GM18520 (cell line): ENCODE data around the gene RFX4.
"Not testable (repeated sequence)": the region's sequence is repeated elsewhere in the genome, so short reads cannot be mapped to it uniquely, and the experiment has no call there.

Source experiments
- ATAC-seq: cut with Tn5 transposase; IDR thresholded peaks from one replicate; pipeline ENCODE4 v1.9.1; 2021; ENCODE audit not compliant: unreplicated experiment

Gene RFX4

DNA sequence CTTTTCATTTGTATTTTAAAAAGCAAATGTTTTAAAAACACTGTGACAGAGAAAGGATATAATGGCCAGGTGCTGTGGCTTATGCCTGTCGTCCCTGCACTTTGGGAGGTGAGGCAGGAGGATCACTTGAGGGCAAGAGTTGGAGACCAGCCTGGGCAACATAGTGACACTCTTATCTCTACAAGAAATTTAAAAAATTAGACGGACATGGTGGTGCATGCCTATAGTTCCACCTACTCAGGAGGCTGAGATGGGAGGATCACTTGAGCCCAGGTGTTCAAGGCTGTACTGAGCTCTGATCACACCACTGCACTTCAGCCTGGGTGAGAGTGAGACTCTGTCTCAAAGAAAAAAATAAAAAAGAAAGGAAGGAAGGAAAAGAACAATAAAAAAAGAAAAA lies 7.8 kb downstream of the RFX4 start:
- ATAC-seq = no peak

DNA sequence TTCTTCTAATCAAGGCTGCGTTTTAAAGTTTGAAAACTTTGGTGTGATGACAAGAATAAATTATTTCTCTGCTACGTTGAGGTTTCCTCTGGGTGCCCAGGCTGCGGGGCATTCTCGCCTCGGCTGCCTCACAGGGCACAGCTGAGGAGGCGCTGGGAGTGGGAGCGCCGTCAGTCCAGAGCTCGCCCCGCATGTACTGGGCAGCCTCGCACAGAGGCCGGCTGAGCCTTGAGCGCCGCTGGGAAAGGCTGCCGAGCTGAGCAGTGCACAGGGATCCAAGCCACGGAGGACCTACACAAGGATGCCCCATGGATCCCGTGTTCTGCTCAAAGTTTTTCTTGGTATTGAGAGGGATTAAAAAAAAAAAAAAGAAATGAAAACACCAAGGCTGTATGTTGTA lies 11.6 kb downstream of the RFX4 start:
- no peak for ATAC-seq

DNA sequence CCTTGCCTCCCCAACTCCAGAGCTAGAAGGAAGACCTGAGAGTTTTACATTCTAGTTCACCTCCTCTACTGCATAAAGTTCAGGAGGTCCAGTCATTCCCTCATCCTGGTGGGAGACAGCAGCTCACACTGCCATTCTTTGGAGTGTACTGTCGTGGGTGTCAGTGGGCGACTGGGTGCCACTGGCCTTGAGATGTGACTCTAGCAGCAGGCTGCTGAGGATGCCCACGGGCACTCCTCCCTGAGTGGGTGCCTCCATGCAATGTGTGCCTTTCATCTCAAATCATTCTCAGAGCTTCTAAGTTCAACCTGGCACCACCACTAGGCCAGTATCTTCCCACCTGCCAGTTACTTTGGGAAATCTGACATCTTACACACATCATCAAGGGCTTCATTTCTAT lies 12.5 kb downstream of the RFX4 start:
- ATAC-seq = no peak

DNA sequence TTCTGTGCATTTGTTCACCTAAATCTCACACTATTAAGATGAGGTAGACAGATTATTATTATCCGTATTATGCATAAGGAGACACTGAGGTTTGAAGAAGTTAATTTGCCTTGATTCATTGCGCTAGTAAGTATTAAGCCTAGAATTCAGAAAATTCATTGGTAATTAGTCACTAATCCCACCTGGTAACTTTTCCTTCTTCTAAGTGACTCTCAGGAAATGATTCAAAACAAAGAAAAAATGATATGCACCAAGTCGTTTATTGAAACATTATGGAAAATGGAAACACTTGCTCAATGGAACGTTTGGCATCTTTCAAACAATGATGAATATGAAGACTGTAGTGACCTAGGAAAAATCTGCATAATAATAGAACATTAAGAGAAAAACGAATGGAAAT lies 15.2 kb downstream of the RFX4 start:
- ATAC-seq = no peak

DNA sequence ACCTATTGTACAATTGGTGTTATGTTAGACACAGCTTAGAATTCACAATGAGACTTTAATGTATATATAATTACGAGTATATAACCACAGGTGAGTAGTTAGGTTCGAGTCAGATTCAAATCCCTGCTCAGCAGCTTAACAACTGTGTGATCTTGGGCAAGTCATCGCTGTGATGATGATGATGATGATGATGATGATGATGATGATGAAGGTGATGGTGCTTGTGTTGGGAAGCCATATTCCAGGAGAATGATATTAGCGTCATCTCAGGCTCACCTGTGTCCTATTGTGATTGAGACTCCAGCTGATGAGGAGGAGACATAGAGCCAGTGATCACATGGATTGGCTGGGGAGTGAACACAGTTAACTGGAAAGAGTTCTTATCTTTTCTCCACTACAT lies 16.5 kb downstream of the RFX4 start:
- ATAC-seq = no peak

DNA sequence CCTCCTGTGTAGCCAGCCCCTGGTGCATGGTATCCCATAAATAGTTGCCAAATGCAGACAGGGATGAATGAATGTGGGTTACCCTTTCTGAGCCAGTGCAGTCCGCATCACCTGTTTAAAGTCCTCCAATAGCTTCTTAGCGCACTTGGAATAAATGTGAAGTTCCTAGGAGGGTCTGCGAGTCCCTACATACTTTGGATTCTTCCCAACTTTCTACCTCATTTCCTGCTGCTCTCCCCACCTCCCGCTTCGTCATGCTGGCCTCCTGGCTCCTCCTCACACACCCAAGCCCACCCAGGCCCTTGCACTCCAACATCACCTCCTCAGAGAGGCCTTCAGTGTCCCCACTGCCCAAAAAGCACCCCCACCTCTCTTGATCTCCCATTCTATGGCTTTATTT lies 17.7 kb downstream of the RFX4 start:
- no peak for ATAC-seq

DNA sequence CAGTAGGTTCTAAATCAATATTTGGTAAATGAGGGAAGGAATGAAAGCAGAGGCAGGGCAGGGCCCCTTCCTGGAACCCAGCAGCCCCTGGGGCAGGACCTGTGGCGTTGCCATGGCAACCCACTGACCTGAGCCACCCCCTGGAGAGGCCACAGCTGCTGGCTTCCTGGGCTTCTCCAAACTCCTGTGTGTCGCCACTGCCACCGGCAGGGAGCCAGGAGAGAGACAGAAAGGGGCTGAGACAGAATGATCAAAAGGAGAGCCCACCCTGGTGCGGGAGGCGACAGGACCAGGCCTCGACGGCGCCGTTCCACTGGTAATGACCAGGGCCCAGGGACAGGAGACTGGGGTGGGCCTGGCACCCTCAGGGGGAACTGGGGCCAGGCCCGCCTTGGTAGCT lies 18.2 kb downstream of the RFX4 start:
- no peak for ATAC-seq

DNA sequence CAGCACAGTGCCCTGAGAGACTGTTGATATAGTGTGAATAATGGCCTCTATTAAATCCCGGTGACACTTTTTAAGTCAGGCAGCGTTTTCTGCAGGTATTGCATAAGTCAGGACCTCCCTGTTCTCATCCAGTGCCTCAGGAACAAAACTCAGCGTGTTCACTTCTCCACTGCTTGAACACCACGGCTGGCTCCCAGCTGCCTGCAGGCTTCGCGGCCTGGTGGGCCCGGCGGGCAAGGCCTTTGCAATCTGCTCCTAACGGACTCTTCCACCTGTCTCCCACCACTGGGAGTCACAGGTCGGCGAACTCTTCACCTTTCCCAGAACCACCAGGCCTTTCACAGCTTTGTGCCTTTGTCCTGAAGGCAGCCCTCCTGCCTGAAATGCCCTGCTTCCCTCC lies 18.7 kb downstream of the RFX4 start:
- ATAC-seq = no peak

DNA sequence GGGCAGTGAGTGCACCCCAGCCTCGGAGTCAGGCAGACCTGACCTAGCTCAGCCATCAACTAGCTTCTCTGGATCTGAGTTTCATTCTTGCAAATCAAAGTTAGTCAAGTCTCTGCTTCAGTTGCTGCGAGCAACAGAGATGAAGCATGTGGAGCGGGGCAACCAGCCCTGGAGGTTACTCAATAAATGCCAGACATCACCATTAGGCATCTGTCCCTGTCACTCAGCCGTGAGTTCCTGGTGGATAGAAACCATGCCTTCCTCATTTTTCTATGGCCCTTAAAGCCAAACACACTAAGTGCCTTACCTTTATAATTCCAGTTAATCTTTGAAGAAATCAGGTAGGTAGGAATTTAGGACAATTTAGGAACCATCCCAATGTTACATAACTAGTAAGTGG lies 19.3 kb downstream of the RFX4 start:
- no peak for ATAC-seq

DNA sequence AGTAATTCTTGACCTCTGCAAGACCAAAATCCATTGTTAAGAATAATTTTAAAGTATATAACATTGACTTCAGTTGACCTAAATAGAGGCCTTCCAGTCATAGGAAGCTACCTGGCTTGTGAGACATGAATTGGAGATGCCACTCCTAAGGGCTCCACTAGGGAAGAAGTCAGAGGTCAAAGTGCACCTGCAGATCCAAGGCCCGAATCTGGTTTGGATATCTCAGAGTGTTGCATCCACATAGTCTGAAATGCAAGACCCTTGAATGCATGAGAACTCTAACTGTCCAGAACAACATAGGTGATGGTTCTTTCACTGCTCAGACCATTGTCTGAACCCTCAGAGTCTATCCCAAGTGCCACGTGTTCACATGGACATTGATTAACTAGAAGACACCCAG lies 22.4 kb downstream of the RFX4 start:
- no peak for ATAC-seq

DNA sequence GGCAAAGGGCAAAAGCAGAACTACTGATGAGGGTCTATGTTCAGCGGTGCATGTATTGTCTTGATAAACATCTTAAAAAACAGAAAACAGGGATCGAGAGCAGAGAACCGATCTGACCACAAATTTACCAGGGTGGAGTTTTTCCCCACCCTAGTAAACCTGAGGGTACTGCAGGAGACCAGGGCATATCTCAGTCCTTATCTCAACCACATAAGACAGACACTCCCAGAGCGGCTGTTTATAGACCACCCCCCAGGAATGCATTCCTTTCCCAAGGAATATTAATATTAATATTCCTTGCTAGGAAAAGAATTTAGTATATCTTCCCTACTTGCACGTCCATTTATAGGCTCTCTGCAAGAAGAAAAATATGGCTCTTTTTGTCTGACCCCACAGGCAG lies 37.8 kb downstream of the RFX4 start:
- not testable (repeated sequence) for ATAC-seq

DNA sequence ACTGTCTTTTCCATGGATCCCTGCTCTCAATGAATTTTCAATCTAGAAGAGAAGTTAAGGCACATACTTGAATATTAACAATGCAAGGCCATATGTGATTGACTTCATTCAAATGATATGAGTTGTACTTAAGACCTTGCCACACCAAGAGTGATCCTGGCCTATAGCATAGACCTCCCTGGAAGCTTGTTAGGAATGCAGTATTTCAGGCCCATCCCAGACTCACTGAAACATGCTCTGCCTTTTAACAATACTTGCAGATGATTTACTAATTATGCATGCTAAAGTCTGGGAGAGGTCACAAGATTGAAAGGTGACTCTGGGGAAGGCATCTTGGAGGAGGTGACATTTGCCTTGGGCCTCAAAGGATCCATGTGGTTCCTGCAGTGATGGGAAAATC lies 43.2 kb downstream of the RFX4 start:
- no peak for ATAC-seq

DNA sequence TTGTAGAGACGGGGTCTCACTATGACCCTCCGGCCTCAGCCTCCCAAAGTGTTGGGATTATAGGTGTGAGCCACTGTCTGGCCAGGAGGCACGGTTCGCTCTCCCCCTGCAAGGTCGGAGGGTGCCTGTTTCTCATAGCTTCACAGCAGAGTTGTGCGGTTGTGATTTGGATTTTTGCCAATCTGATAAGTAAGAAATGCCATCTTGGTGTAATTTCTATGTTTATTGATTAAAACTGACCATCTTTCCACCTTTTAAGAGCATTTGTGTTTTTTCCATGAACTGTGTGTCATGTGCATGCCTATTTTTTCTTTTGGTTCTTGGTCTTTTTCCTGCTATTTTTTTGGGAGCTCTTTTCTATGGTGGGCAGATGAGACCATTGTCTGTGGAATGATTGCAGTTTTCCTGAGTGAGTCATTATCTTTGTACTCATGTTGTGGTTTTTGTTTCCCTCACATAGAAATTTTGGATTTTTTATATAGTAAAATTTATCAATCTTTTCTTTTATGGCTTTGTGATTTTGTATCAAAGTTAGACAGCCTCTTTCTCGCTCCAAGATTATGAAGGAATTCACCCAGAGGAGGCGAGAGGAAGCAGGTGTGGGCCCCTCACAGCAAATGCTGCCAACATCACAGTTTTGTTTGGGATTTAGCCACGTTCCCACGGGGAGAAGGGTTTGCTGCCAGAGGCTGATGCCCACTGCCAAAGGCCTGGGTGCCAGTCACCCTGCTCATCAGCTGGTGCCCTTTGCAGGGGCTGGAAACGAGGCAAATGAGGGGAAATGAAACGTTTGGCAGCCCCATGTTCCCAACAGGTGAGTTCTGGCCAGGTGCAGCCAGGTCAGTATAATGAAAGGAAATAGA lies 47.2 kb downstream of the RFX4 start:
- no peak for ATAC-seq

DNA sequence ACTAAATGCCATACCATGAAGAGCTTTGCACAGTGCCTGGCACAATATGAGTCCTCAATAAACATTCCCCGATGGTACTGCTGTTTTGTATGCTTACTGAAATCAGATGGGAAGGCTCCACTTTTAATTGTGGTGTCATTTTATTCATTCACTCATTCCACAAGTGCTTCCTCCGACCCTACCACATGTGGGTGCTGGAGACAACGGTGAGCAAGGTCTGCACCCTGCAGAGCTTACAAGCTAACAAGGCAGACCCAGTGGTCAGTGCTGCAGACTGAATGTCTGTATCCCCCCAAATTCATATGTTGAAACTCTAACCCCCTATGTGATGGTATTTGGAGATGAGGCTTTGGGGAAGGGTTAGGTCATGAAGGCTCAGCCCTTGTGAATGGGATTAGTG lies 48.3 kb downstream of the RFX4 start:
- ATAC-seq = no peak

DNA sequence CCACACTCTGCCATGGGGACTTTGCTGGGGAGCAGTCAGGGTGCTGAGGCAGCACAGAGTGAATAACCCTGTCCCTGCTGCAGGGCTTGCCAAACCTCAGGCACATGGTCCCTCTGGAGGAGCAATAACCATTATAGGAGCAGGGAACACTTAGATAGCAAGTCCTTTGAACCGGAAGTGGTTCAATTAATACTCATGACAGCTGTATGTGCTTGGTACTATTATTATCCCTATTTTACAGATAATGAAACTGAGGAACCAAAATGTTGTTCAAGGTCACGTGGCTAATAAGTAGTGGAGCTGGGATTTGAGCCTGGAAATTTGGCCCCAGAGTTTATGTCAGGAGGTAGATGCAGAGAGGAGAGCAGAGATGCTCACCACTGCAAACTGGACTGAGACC lies 49.0 kb downstream of the RFX4 start:
- no peak for ATAC-seq

DNA sequence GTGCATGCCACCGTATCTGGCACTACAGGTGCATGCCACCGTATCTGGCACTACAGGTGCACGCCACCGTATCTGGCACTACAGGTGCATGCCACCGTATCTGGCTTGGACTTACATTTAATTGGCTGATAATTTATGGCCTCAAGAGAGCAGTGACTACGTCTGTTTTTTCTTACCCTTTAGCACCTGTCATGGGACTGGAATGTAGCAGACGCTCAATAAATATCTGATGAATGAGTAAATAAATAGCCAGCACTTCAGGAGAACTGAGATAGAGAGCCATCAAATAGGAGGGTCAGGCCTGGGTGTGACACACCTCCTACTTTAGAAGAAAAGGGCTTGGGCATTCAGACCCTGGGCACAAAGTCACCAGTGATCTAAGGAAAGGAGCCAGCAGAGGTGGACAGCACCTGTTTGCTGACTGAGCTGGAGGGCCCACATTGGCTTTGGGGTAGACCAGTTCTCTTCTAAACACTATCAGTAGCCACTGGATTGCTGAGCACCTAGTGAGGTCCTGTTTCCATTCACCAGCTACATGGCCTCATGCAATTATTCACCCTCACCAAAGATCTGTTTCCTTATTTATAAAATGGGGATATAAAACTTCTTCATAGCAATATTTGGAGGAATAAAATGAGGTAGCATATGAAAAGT lies 50.1 kb downstream of the RFX4 start:
- no peak for ATAC-seq

DNA sequence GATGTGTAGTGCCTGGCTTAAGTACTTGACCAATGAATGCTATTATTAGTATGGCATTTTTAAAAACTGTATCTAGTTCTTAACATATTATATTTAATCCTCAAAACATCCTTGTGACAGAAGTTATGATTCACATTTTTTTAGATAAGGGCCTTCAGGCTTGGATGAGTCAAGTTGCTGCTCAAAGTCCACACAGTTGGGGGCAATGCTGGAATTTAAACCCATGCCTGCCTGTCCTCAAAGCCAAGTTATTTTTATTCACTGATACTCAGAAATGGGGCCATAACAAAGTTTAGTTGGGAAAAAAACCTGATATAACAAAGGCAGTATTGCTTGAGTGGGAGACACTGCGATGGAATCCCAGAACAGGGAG lies 50.6 kb downstream of the RFX4 start:
- no peak for ATAC-seq

DNA sequence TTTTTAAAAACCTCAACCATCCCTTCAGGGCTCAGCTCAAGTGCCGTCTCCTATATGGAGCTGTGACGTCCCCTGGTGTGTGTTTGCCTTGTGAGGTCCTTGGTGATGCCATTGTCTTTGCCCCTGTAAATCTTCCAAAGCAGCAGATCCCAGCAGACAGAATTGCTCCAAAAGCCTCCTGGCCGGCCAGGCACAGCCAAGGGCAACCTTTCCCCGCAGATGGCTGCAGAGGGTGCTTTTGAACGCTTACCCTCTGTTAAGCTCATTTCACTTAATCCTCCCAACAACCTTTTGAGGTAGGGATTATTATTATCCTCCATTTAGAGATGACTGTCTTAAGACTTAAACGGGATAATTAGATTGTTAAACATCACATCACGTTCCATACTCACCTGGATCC lies 51.4 kb downstream of the RFX4 start:
- ATAC-seq = no peak

DNA sequence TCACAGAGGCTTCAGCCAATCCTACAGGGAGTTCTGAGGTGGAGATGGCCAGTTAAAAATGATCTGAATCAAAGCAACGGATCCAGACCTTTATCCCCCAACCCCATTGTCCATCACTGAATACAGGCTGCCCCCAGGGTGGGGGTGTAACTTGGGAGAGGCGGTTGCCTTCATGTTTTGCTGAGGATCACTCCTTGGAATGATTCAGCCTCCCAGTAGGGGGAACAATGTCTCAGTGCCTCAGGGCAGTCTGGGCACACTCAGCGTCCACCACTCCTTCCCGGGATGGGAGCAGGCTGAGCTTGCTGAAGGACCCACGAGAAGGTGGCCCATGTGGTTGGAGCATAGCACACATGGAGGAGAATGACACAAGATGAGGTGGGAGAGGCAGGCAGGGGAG lies 60.2 kb downstream of the RFX4 start:
- no peak for ATAC-seq

DNA sequence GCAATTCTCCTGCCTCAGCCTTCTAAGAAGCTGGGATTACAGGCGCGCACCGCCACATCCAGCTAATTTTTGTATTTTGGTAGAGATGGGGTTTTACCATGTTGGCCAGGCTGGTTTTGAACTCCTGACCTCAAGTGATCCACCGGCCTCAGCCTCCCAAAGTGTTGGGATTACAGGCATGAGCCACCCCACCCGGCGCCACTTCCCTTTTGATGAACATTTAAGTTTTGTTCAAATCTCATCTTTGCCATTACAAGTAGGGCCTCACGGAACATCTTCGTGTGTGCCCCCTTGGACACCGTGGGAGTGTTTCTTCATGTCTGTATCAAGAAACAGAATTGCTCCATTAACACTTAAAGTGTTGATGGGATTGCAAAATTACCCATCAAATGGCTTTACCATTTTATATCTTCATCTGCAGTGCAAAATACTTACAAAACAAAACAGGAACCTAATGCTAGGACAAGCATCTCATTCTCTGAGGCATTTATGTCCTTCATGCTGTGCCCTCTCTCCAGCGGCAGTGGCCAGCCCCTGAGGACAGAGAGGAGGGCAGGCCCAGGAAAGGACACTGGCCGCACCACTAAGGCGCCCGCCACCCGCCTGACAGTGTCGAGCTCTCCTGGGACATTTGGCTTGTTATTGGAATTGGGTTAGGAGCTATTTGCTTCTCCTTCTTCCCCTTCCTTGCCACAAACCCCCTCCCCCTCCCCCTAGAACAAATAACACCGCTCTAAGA lies 61.7 kb downstream of the RFX4 start:
- no peak for ATAC-seq

DNA sequence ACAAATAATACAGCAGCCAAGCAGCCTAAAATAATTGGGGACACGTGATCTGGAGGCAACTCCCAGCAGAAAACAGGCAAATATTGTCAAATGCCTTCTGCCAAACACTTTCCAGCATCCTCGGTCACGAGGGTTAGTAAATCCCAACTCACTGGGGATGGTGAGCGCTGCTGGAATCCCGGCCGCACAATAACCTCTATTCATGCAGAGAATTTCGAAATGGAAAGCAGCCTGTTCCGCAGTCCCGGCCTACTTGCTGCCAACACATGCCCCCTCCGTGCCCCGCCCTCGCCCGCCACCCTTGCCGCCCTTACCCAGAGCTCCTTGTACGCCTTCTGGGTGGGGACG lies 62.2 kb downstream of the RFX4 start:
- ATAC-seq = no peak
